Measurements from ENCODE around the gene TNFRSF25.
"Not testable (repeated sequence)": the region's sequence is repeated elsewhere in the genome, so short reads cannot be mapped to it uniquely, and the experiment has no call there.

TNFRSF25 gene

GRCh38 chr1:6450943-6451373, 15.0 kb downstream of the TNFRSF25 start:
- DNase-seq (ENCODE audit: low spot score): no peak
- in situ Hi-C loops (cut with MboI; ENCODE audit: low pct_unique_long_range_greater_than_20kb, low sequenced_read_pairs, unreplicated experiment): no loop called here
- no peak for TF ChIP-seq CTCF (IDR thresholded peaks at IDR 0.05; ENCODE audit: extremely low read depth, insufficient read depth, missing control alignments)

GRCh38 chr1:6450486-6450885, 15.5 kb downstream of the TNFRSF25 start:
- DNase-seq (ENCODE audit: low spot score); in situ Hi-C loops (cut with MboI; ENCODE audit: low pct_unique_long_range_greater_than_20kb, low sequenced_read_pairs, unreplicated experiment): not testable (repeated sequence)

- TF ChIP-seq CTCF (IDR thresholded peaks at IDR 0.05; ENCODE audit: extremely low read depth, insufficient read depth, missing control alignments): no peak
- in situ Hi-C loops (cut with MboI; ENCODE audit: low pct_unique_long_range_greater_than_20kb, low sequenced_read_pairs, unreplicated experiment): no loop called here
- no peak for DNase-seq (ENCODE audit: low spot score)
Observed at GRCh38 chr1:6450005-6450450, 15.9 kb downstream of the TNFRSF25 start.

- peak; percentile 20 for TF ChIP-seq CTCF (IDR thresholded peaks at IDR 0.05; ENCODE audit: extremely low read depth, insufficient read depth, missing control alignments)
- no peak for DNase-seq (ENCODE audit: low spot score)
Observed at GRCh38 chr1:6448749-6449631, 17.0 kb downstream of the TNFRSF25 start.

GRCh38 chr1:6447818-6448748, 17.9 kb downstream of the TNFRSF25 start:
- in situ Hi-C loops (cut with MboI; ENCODE audit: low pct_unique_long_range_greater_than_20kb, low sequenced_read_pairs, unreplicated experiment): no loop called here
- TF ChIP-seq CTCF (IDR thresholded peaks at IDR 0.05; ENCODE audit: extremely low read depth, insufficient read depth, missing control alignments): no peak
- no peak for DNase-seq (ENCODE audit: low spot score)

More at GRCh38 chr1:6448749-6449631, 17.0 kb downstream of the TNFRSF25 start:
- in situ Hi-C loops (cut with MboI; ENCODE audit: low pct_unique_long_range_greater_than_20kb, low sequenced_read_pairs, unreplicated experiment): no loop called here

GRCh38 chr1:6447016-6447817, 18.8 kb downstream of the TNFRSF25 start:
- peak; percentile 3 for TF ChIP-seq CTCF (IDR thresholded peaks at IDR 0.05; ENCODE audit: extremely low read depth, insufficient read depth, missing control alignments)
- DNase-seq (ENCODE audit: low spot score): no peak
- in situ Hi-C loops (cut with MboI; ENCODE audit: low pct_unique_long_range_greater_than_20kb, low sequenced_read_pairs, unreplicated experiment): no loop called here
